Hypothalamus (tissue), 51 donors: Measurements from ENCODE around the gene RHPN2.
"Not testable (repeated sequence)": the region's sequence is repeated elsewhere in the genome, so short reads cannot be mapped to it uniquely, and the experiment has no call there.

Experiments
- DNase-seq, 51 donors: peaks; one replicate each; lab custom pipeline; 2025; lab: John Stamatoyannopoulos, UW

RHPN2 gene

DNA sequence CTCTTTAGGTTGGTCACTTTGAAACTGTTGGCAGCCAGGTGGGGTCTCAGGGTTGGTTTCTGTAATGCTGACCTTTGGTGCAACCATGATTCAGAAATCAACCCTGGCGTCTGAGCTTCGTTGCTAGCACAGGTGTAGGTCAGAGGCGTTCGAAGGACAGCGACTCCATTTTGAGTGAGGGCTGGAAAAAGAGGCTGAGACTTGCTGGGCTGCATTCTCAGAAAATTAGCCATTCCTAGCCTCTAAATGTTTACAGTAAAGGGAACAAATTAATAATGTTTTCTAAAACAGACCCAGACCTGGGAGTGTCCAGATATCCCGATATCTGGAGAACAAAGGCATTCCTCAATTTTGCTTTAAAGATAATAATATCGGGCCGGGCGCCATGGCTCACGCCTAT lies 29.2 kb downstream of the RHPN2 start:
- no peak for DNase-seq

DNA sequence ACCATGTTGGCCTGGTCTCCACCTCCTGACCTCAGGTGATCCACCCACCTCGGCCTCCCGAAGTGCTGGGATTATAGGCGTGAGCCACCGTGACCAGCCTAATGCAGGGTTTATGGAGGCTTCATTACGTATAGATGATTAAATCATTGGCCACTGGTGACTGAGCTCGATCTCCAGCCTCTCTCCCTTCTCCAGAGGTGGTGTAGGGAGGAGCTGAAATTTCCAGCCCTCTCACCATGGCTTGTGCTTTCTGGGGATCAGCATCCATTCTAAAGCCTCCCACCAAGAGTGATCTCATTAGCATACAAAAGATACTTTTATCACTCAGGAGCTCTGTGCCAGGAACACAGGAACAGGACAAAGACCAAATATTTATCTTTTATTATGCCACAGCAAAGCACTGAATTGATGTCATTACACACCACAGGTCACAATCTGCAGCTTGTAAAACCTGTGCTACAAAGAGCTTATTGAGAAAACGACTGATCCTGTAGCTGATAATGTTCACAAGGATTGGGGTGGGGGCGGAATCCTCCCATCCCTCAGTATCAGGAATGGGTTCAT lies 32.4 kb downstream of the RHPN2 start:
- no peak for DNase-seq

DNA sequence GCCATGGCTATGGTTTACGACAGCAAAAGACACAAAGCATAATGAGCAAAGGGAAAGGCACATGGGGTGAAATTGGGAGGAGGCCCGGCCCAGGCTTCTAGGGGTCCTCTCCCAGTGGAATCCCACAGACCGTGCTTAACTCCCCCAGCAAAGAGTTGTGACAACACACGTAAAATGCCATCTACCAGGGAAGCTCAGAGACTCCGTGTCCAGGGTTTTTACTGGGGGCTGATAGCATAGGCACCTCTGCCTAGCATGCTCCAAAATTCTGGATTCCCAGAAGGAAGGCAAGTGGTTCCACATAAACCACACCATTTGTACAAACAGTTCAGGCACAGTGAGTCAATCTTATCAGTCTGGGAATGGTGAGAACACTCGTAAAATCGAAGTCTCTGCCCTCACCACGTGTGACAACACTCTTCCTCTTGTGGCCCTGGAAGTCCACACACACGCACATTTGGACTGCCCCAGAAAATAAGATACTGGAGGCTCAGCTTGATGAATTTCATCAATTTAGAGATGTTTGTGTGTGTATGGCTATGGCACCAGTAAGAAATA lies 34.9 kb downstream of the RHPN2 start:
- no peak for DNase-seq

DNA sequence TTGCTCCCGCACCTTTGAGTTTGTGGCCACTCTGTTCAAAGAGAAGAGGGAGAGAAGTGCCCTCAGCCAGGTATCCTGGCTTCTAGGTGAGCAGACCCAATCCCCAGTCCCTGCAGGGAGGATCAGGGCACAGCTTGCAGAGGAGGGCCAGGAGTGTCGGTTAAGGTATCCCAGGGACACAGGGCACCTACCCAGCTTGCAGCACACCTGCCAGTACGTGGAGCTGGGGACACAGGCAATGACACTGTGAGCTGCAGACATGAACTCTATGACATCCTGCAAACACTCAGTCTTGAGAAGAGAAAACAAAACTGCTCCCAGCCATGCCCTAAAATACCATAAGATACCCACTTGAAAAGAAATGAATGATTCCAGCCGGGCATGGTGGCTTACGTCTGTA lies 38.1 kb downstream of the RHPN2 start:
- DNase-seq: not testable (repeated sequence)

DNA sequence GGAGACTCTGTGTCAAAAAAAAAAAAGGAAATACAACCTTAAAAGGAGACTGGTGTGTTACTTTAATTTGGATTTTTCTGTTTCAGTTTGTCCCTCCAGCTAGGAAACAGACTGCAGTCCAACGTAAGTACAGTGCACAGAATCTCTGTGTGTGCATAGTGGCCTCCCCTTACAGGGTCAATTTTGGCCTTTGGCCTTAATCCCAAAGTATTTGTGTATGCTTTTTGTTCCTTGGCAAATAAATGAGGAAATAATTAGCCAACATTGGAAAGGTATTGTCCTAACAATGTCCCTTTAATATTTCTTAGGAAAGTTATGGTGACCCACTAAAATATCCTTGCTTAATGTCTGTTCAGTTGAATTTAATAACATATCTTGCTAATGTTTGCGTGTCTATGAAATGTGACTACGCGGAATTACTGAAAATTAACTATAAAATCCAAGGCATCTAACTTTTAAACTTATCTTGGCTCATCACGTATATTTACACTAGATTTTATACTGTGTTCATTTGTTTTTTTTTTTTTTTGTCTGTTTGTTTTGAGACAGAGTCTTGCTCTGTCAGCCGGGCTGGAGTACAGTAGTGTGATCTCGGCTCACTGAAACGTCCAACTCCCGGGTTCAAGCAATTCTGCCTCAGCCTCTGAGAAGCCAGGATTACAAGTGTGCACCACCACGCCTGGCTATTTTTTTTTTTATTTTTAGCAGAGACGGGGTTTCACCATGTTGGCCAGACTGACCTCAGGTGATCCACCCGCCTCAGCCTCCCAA lies 39.0 kb downstream of the RHPN2 start:
- DNase-seq: not testable (repeated sequence)

DNA sequence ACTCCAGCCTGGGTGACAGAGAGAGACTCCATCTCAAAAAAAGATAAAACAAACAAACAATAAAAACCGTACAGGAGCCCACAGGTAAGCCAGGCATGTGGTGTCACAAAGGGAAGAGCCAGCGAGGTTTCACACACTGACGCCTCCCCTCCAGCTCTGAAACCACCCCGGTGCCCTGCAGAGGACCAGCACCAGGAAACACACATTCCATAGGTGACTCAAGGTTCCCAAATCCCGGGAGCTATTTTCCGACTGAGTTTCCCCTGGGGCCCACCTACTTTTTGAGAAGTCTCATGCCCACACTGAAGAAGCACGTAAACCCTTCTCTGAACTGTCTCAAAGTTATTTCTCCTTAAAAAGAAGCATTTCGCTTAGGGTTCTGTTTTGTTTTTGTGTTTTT lies 40.3 kb downstream of the RHPN2 start:
- DNase-seq: no peak

DNA sequence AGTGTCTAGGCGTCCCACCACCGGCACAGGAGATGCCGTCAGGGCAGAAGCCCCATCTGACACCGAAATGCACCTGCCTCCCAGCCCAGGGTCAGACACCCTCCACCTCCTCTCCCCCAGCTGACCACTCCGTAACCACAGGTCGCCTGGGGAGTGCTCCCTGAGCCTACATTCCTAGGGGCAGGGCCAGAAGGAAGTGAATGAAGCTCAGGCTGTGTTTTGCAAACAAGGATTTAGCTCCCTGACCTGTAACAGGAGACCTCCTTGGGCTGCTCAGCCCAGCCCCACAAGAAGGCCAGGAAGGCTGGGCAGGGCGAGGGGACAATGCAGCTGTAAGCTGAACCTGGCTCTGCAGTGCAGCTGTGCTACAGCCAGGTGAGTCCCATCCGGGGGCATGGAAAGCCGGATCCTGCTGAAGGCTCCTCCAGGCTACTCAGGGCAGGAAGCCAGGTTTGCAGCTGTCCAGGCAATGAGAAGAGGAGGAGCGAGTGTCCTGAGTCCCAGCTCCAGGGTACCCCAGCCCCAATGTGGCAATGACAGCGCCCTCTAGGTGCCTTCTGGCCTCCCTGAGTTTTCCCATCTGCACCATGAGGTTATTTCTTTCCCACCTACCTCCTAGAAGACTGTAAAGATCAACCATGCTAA lies 42.1 kb downstream of the RHPN2 start:
- DNase-seq: no peak

DNA sequence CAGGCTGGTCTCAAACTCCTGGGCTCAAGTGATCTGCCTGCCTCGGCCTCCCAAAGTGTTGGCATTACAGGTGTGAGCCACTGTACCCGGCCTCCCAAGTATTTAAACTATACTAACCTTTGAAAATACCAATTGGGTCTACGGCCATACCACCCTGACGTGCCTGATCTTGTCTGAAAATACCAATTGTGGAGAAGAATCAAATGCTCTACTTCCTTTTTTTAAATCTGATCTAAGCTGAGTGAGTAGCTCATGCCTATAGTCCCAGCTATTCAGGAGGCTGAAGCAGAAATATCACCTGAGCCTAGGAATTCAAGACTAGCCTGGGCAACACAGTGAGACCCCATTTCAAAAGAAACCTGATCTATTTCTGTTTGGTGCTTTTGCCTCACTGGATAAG lies 53.8 kb downstream of the RHPN2 start:
- DNase-seq: not testable (repeated sequence)

DNA sequence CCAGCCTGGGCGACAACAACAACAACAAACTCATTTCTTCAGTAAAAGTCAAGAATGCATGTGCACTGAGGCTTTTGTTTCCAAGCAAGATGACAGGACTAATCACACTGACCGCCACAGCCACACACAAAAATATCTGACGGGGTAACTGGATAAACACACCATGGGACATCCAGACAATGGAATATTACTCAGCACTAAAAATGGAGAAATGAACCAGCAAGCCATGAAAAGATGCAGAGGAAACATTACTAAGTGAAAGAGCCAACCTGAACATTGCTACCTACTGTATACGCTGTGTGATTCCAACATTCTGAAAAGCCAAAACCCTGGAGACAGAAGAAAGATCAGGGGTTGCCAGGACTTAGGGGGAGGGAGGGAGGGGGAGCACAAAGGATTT lies 56.0 kb downstream of the RHPN2 start:
- no peak for DNase-seq

DNA sequence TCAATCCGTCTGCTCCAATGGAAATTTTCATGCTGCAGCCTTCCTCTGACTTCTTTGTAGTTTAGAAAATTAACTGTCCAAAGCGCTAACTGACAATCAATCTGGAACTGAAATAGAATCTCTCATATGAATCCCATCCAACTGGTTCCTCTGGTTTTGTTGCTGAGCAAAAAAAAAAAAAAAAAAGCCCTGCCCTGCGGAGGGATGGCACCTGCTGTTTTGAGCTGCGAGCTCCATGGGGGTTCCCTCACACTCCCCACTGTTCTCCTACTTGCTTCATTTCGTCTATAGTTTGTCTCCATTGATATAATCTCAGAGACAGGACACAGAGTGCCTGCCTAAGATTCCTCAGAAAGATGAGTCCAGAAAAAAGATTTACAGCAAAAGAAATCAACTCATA lies 59.2 kb downstream of the RHPN2 start:
- DNase-seq: no peak

DNA sequence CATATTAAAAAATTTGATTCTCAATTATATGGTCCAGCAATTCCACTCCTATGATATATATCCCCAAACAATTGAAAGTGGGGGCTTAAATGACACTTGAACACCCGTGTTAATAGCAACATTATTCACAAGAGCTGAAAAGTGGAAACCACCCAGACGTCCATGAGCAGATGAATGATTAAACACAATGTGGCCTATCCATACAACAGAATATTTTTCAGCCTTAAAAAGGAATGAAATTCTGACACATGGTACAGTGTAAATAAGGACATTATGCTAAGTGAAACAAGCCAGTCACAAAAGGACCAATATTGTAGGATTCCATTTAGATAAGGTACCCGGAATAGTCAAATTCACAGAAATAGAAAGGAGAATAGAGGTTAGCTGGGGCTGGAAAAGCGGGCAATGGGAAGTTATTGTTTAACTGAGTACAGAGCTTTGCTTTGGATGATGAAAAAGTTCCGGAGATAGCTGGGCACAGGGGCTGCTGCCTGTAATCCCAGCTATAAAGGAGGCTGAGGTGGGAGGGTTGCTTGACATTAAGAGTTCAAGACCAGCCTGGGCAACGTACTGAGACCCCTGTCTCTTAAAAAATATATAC lies 61.2 kb downstream of the RHPN2 start:
- not testable (repeated sequence) for DNase-seq

DNA sequence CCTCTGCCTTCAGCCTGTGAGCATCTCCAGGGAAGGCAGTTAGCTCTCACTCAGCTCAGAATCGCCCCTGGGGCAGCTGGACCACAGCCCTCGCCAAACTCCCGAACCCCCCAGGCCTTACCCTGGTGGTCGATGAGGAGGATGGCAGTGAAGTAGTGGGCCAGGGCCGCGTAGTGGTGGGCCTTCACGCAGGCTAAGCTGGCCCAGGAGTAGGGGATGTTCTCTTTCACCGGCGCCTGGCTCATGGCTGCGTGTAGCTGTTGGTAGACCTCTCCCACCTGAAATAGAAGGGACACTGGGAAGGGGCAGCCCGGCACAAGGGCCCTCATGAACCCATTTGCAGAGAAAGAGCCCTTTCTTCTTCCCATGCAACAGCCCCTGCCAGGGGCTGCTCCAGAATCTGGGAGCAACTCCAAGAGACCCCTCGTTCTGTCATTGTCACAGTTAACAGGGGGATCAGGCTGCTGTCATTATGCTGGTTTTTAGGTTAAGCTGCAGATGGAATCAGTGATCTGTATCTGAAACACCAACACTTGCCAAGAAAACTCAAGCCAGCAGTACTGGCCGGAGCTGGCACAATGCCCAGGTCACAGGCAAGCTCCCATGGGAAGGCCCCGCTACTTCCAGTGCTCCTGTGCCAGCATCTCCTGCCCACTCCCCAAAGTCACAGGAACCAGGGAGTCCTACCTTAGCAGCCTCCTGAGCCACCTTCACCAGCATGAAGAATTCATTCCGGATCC lies 62.4 kb downstream of the RHPN2 start:
- DNase-seq: peak in 28 of 51 donors; percentile 1 to 49 (median 11)

DNA sequence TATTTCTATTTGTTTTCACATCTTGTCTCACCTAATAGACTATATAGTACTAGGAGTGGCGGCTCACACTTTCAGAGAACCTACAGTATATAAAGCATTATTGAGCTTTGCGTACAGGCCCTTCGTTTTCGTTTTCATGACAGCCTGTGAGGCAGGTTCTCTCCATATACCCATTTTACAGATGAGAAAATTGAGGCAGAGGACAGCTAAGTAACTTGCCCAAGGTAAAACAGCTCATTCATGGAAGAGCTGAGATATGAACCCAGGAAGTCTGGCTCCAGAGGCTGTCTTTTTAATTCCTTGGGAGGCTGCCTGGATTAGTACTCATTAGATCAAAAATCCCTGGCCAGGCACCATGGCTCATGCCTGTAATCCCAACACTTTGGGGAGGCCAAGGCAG lies 63.8 kb downstream of the RHPN2 start:
- DNase-seq: no peak

DNA sequence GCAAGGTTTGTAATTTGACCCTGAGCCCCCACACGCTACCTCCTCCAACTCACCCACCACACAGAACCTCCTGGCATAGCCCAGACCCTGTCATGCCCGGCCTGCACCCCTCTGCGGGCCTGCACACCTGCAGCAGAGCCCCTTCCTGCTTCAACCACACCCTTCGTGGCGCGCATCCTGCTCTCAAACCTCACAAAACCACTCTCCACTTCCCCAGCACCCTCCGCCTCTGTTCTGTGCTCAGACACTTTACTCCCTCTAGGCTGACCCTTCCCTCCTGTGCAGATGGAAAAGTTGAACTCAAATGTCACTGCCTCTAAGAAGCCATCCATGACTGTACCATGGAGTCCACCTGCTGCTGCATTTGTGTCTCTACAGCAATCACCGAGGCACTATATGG lies 64.2 kb downstream of the RHPN2 start:
- DNase-seq: no peak

DNA sequence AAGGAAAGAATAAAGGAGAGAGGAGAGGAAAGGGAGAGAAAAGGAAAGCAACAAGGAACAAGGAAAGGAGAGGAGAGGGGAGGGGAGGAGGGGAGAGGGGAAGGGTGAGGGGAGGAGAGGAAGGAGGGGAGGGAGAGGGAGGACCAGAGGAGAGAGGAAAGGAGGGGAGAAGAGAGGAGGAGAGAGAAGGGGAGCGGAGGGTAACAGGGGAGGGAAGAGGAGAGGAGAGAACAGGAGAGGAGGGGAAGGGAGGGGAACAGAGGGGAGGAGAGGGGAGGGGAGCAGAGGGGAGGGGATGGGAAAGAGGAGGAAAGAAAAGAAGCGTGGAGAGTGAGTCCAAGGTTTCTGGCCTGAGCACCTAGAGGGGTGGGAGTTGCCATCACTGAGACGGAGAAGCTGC lies 66.0 kb downstream of the RHPN2 start:
- no peak for DNase-seq

DNA sequence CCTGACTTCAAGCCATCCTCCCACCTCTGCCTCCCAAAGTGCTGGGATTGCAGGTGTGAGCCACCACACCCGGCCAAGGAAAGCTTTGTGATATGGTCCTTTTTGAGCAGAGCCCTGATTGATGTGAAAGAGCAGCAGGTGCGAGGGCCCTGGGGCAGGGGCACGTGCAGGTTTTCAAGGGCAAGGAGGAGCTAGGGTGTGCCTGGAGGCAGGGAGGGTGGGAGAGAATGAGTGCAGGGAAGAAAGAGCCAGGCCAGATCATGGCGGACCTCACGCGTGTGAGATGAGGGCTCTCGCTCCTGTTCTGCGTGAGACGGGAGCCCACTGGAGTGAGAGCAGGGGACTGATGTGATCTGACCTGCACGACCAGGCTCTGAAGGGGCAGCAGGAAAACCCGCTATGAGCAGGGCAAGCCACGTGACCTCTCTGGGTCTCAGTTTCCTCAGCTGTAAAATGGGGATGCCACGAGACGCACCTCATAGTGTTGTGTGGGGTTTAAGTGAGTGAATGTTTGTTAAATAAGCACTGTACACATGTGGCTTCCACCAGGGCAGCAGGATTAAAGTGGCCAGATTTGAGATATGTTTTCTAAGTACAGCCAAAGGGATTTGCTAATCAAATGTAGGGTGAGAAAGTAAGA lies 66.9 kb downstream of the RHPN2 start:
- no peak for DNase-seq

DNA sequence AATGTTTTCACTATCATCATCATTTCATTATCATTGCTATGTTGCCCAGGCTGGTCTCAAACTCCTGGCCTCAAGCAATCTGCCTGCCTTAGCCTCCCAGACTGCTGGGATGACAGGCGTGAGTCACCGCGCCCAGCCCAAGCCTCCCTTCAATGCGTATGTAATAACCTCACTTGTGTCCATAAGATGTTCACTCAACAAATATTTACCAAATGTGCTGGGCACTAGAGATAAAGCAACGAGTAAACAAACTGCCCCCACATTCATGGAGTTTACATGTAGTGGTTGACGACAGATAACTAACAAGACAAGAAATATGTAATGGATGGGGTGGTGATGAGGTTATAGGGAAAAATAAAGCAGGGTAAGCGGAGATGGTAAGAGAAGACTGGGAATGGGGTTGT lies 67.6 kb downstream of the RHPN2 start:
- DNase-seq: not testable (repeated sequence)

DNA sequence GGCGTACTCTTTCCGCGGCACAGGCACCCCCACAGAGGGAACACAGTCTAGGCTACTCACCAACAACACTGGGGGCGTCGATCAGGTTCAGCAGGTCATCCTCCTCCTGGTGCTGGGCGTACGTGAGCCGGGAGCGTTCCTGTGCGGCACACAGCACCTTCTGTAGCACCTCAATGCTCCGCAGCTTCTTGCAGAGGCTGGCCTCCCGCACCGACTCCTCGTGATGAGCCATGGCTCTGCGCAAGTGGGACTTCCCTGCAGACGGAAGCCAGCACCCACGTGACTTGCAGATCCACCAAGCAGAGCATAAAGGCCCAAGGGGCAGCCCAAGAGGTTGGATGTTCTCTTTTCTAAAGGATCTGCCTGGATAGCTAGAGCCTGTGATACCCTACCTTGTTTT lies 68.7 kb downstream of the RHPN2 start:
- DNase-seq: not testable (repeated sequence)

DNA sequence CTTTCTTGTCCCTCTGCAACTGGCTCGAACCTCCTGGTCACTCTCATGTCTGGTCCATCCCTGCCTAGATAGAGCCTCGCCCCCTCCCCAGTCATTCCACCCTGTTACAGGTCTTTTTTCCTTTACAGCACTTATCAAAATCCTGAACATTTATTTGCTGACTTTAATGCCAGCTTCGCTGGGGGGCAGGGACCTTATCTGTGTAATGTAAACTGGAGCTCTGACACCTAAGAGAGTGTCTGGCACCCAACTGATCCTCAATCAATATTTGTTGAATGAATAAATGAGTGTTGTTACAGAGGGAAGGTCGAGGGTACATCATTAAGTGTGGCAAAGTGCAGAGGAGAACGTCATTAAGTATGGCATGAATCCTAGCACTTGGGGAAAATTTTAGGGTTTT lies 76.0 kb downstream of the RHPN2 start:
- DNase-seq: no peak

DNA sequence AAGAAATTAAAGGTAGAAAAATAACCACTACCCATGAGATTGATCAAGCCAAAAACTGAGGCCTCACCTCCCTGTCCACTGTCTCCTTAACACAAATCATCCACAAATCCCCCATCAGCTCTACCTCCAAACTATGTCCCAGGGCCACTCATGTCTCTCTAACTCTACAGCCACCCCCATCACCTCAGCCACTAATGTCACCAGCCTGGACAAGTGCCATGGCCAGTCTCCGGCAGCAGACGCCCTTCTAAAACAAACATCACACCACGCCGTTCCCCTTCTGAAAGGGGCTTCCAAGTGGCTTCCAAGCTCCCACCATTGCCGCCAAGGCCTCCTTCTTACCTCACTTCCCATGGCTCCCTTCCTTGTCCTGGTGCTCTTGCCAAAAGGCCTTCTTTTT lies 76.4 kb downstream of the RHPN2 start:
- not testable (repeated sequence) for DNase-seq
